Activated CD8-positive, alpha-beta memory T cell treated with anti-CD3 and anti-CD28 coated beads for 4 hours (primary cell): ENCODE measurements around the gene CSTPP1.

ENCODE experiments used
- DNase-seq, 2 donors: peaks; one replicate each; pipeline ENCODE4 v3.0.0-alpha.2; 2020; ENCODE audit warnings: low read depth in 2 of 2

CSTPP1 gene

GRCh38 chr11:46936138-46937110 lies at the start of gene CSTPP1:
Gene CSTPP1 (plus strand): TSS chr11:46936761. CDS start chr11:46936806, 45 bp downstream.
- DNase-seq = peak; percentile 86 to 88

GRCh38 chr11:46888636-46889035 lies 47.9 kb upstream of the CSTPP1 start:
- no peak for DNase-seq

GRCh38 chr11:46889251-46889650 lies 47.3 kb upstream of the CSTPP1 start:
- no peak for DNase-seq

DNA sequence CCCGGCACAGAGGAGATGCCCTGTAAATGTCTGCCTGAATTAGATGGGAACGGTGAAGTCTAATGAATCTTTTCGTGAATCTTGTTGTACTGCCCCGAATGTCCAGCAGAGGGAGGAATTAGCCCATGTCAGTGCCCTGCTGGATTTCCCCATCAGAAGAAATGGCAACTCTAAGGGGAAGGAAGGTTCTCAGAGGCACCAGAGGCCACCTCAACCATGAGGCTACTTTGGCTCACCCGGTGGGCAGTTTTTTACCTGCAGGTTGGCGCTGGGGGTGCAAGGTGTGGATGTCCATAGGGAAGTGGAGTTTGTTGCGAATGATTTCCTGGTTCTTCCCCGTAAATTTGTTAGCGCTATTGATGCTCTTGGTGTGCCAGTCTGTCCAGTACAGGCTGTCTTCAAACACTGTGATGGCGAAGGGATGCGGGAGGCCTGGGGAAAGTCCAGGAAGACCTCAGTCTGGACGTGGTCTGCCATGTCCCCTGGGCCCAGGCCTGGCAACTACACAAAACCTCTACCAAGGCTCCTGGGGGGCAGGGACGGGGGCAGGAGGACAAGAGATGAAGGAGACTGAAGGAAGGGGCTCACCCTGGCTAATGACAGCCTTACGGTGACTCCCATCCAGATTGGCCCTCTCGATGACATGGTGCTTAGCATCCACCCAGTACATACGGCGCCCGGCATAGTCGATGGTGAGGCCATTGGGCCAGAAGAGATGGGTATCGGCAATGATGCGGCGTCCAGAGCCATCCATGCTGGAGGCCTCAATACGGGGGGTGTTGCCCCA lies 46.7 kb upstream of the CSTPP1 start:
- peak; percentile 45 to 47 for DNase-seq

GRCh38 chr11:46890665-46891064 lies 45.9 kb upstream of the CSTPP1 start:
- DNase-seq = no peak

- no peak for DNase-seq
These were observed 44.5 kb upstream of the CSTPP1 start for GRCh38 chr11:46892109-46892508.

- no peak for DNase-seq
These were observed 43.7 kb upstream of the CSTPP1 start for GRCh38 chr11:46892838-46893237.

DNA sequence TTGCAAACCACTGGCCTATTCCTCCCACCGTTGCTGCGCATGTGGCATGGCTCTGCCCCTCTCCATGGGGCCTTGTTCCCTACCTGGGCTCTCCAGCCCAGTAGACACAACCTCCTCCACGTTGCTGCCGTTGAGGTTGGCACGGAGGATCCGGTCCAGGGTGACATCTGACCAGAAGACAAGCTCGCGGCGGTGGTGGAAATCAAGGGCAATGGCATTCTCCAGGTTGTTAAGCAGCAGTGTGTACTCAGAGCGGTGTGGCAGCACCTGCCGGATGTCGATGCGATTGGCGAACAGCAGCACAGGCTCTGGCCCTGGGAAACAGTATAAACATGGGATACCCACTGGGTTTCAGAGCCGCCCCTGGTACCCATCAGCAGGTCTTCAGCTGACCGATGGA lies 42.1 kb upstream of the CSTPP1 start:
- DNase-seq = no peak

GRCh38 chr11:46894961-46895360 lies 41.6 kb upstream of the CSTPP1 start:
- DNase-seq = no peak

- no peak for DNase-seq
These were observed 40.7 kb upstream of the CSTPP1 start for GRCh38 chr11:46895821-46896220.

DNA sequence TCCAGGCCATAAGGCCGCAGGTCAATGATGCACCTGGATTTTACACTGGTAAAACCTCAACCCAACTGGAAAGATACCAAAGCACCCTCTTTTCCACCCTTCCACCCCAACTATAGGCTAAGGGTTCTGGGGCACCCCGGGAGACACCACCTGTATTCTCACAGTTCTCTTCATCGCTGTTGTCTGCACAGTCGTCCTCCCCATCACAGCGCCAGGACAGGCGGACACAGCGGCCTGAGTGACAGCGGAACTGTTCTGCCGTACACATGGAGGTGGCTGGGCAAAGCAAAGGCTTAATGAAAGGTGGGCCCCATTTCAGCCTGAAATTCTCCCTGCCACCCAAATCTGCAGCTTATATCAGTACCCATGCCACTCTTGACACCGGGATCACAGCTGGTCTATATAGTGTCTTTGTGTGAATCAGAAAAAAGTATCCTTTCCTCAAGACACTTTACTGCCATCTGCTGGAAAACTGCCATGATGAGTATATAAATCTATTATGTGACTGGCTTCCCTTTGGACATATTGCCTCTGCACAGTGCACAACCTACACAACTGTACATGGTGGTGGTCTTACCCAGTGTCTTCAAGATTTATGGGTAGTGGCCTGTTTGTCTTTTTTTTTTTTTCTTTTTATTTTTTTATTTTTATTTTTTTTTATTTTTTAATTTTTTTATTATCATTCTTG lies 39.7 kb upstream of the CSTPP1 start:
- DNase-seq = no peak

DNA sequence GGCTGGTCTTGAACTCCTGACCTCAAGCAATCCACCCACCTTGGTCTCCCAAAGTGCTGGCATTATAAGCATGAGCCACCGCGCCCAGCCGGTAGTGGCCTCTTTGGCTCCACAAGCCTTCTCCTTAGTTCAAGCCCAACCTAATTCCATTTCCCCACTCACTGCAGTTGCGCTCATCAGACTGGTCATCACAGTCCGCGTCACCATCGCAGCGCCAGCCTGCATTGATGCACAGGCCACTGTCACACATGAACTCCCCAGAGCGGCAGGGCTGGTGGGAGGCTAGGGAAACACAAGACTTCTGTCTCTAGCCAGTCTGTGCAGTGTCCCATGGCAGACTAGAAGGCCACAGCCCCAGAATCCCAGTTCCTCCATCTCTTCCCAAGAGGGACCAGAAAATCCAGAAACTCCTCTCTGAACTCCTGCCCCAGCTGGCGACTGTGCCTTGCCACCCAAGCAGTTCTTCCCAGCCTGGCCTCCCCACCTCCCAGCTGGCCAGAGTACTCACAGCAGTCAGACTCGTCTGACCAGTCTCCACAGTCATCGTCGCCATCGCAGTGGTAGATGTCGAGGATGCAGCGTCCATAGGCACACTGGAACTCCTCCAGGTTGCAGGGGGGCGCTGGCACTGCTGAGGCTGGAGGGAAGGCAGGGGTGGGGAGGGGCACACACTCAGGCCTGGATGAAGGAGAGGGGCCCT lies 38.0 kb upstream of the CSTPP1 start:
- DNase-seq = no peak

GRCh38 chr11:46899501-46900025 lies 37.0 kb upstream of the CSTPP1 start:
- DNase-seq = no peak

- DNase-seq = no peak
These were observed 36.3 kb upstream of the CSTPP1 start for GRCh38 chr11:46900091-46900746.

- no peak for DNase-seq
These were observed 35.4 kb upstream of the CSTPP1 start for GRCh38 chr11:46901156-46901555.

- DNase-seq = no peak
These were observed 33.9 kb upstream of the CSTPP1 start for GRCh38 chr11:46902694-46903093.

- no peak for DNase-seq
These were observed 32.7 kb upstream of the CSTPP1 start for GRCh38 chr11:46903846-46904245.

DNA sequence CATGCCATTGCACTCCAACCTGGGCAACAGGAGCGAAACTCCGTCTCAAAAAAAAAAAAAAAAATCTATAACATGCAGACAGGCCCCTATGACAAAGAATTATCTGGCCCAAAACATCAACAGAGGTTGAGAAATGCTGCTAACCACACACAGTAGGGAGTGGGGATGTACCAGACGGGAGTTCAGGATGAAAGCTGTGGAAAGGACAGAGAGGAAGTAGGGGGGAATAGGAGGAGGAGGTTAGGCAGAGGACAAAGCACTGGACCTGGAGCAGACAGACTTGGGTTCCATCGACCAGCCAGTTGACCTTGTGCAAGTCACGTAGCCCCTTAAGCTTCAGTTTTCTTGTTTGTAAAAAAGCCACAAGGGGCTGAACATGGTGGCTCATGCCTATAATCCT lies 30.8 kb upstream of the CSTPP1 start:
- no peak for DNase-seq

GRCh38 chr11:46906609-46907041 lies 29.9 kb upstream of the CSTPP1 start:
- no peak for DNase-seq

DNA sequence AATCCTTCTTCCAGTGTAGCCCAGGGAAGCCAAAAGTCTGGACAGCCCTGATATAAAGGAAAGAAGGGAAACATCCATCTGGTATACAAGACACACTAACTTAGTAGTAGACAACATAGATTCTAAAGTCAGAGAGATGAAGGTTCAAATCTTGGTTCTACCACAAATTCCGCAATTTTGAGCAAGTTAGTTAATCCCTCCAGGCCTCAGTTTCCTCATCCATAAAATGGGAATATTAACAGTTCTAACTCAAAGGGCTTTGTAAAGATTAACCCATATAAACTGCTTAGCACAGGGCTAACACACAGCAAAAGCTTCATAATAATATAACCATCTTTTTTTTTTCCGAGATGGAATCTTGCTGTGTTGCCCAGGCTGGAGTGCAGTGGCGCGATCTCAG lies 29.0 kb upstream of the CSTPP1 start:
- no peak for DNase-seq
